Endodermal cell (in vitro differentiated cells): ENCODE data around the gene PHLDB2. TPM values are rescaled to one million over a fixed set of nuclear protein-coding genes. Genes with fewer than 3 reads are reported as not detected.
A peak's percentile ranks its signal among the peaks of the same experiment; 100 is the strongest.

Source experiments
- DNase-seq: peaks from one replicate; pipeline ENCODE4 v3.0.0-alpha.2; 2017
- H3K27ac ChIP-seq: 2 replicates; pipeline ENCODE4 v1.5.1; 2013; ENCODE audit warnings: mild to moderate bottlenecking, low read depth, low read length, moderate library complexity
- H3K27me3 ChIP-seq: 2 replicates; pipeline ENCODE4 v1.6.1; 2013; ENCODE audit warnings: mild to moderate bottlenecking, low read length, moderate library complexity; ENCODE audit not compliant: insufficient read depth, control insufficient read depth, poor library complexity, severe bottlenecking
- H3K36me3 ChIP-seq: 2 replicates; pipeline ENCODE4 v1.7.0; 2013; ENCODE audit warnings: mild to moderate bottlenecking, low read length, moderate library complexity; ENCODE audit not compliant: control insufficient read depth, insufficient read depth
- H3K4me1 ChIP-seq: one replicate; pipeline ENCODE4 v1.7.0; 2013; ENCODE audit warnings: low read length; ENCODE audit not compliant: control insufficient read depth, insufficient read depth
- H3K4me3 ChIP-seq: 2 replicates; pipeline ENCODE4 v1.5.1; 2013; ENCODE audit warnings: mild to moderate bottlenecking, low read length, moderate library complexity
- H3K9ac ChIP-seq: 2 replicates; pipeline ENCODE4 v1.6.1; 2013; ENCODE audit warnings: mild to moderate bottlenecking, low read length, moderate library complexity; ENCODE audit not compliant: poor library complexity, severe bottlenecking; ENCODE audit errors: extremely low read depth
- H3K9me3 ChIP-seq: 2 replicates; pipeline ENCODE4 v1.6.1; 2013; ENCODE audit warnings: mild to moderate bottlenecking, low read length, moderate library complexity; ENCODE audit not compliant: control insufficient read depth
- H3K27ac Mint-ChIP-seq: 2 replicates; pipeline ENCODE4 v1.8.0; 2020; ENCODE audit warnings: mixed read lengths
- H3K27me3 Mint-ChIP-seq: 2 replicates; pipeline ENCODE4 v1.8.0; 2021; ENCODE audit warnings: mild to moderate bottlenecking, mixed read lengths; ENCODE audit not compliant: insufficient read depth
- H3K36me3 Mint-ChIP-seq: 2 replicates; pipeline ENCODE4 v1.8.0; 2020; ENCODE audit warnings: low read depth, mixed read lengths
- H3K4me1 Mint-ChIP-seq: 2 replicates; pipeline ENCODE4 v1.8.0; 2020; ENCODE audit warnings: mixed read lengths
- H3K4me3 Mint-ChIP-seq: 2 replicates; pipeline ENCODE4 v1.8.0; 2020; ENCODE audit warnings: mild to moderate bottlenecking, moderate library complexity, mixed read lengths
- H3K9me3 Mint-ChIP-seq: 2 replicates; pipeline ENCODE4 v1.8.0; 2020; ENCODE audit warnings: mild to moderate bottlenecking, mixed read lengths
- CTCF ChIP-seq: fragments of 200-600 bp; sonication (generic); conservative IDR thresholded peaks from 2 replicates; pipeline ENCODE4 v1.5.0; 2021; ENCODE audit warnings: antibody characterized with exemption, mild to moderate bottlenecking
- WGBS, 2 experiments: methylation state at CpG; one replicate each; pipeline versions ENCODE4 v1.1.5 to v1.1.7; 2013; ENCODE audit warnings: missing lambda C conversion rate in 2 of 2, mixed read lengths in 1 of 2; ENCODE audit not compliant: insufficient coverage in 1 of 2, insufficient read length in 1 of 2; 5-methylcytosine and 5-hydroxymethylcytosine counted together
- long read RNA-seq, 4 experiments: library from polyadenylated mRNA in 2 of 4; library from RNA in 1 of 4; library from capped mRNA in 1 of 4; stranded (forward) in 3 of 4; unstranded in 1 of 4; transcript quantifications; one replicate each; pipeline ENCODE4 v2.0.0, GENCODE V29; 2020 to 2021; ENCODE audit warnings: inconsistent platforms in 1 of 4
- polyA plus RNA-seq, 2 experiments: library from polyadenylated mRNA; stranded (reverse); fragments of 50-300 nt; gene quantifications; one replicate each; pipeline ENCODE4 v1.2.3, GENCODE V29; 2013
- total RNA-seq, 2 donors: library from RNA; stranded (reverse); fragmentation: NEBNext Ultra II Directional in 1 of 2; extraction: Animal tissue kit (Norgen Biotek cat#: 25700) in 1 of 2; gene quantifications; 2 replicates in 1 of 2; 3 replicates in 1 of 2; pipeline ENCODE4 v1.2.1, GENCODE V29; 2021

The PHLDB2 gene
- 10 to 100 TPM; 59.5 to 67.4 TPM for total RNA-seq
- polyA plus RNA-seq (2013, experiment 1 of 2) = 41.6 TPM
- polyA plus RNA-seq (2013, experiment 2 of 2) = 44.9 TPM
- long read RNA-seq, experiment 1, full-length matches to known transcripts = 1 of 24 reads
- long read RNA-seq, experiment 1, partial matches to known transcripts = 19 of 24 reads
- long read RNA-seq, experiment 1, other reads (novel, unspliced or antisense) = 4 of 24 reads
- long read RNA-seq, experiment 2, full-length matches to known transcripts = 46 of 118 reads
- long read RNA-seq, experiment 2, partial matches to known transcripts = 17 of 118 reads
- long read RNA-seq, experiment 2, other reads (novel, unspliced or antisense) = 55 of 118 reads
- long read RNA-seq, experiment 3, full-length matches to known transcripts = 24 of 246 reads
- long read RNA-seq, experiment 3, partial matches to known transcripts = 167 of 246 reads
- long read RNA-seq, experiment 3, other reads (novel, unspliced or antisense) = 55 of 246 reads
- long read RNA-seq, experiment 4, partial matches to known transcripts = 5 of 5 reads
- long read RNA-seq, experiment 4, other reads (novel, unspliced or antisense) = 0 of 5 reads

- Mint-ChIP-seq H3K27ac (peak within 1 kb of the TSS; percentile 95), H3K27me3 (peaks cover 4% of the 10 kb centered on the region), H3K4me1 (peaks cover 67% of the 10 kb centered on the region), H3K9me3 (no peaks in the 10 kb centered on the region), H3K4me3 (peak within 1 kb of the TSS; percentile 95), H3K36me3 (no peaks in the 10 kb centered on the region)
- Histone ChIP-seq H3K4me3 (peak within 1 kb of the TSS; percentile 92), H3K9ac (peak within 1 kb of the TSS; percentile 88), H3K27me3 (no peaks in the 10 kb centered on the region), H3K9me3 (no peaks in the 10 kb centered on the region), H3K36me3 (no peaks in the 10 kb centered on the region), H3K27ac (peak within 1 kb of the TSS; percentile 95), H3K4me1 (peaks cover 18% of the 10 kb centered on the region)
- peak; percentile 96 for DNase-seq
- TF ChIP-seq CTCF = peak; percentile 43
- 0 to 1% methylated on average over 24 to 78 of the region's 78 CpGs for WGBS, 2 experiments
Measured at GRCh38 chr3:111859061-111859973, at the start of gene PHLDB2. Gene PHLDB2 (plus strand): TSS chr3:111859265. CDS start chr3:111884078, 24,813 bp downstream.

- no peak overlapping the region for H3K4me3 Mint-ChIP-seq
- no peak overlapping the region for H3K27ac Mint-ChIP-seq
- TF ChIP-seq CTCF = no peak
- H3K9ac ChIP-seq = no peak overlapping the region
- H3K9me3 Mint-ChIP-seq = peaks cover 11% of the 10 kb centered on the region
- no peaks in the 10 kb centered on the region for H3K36me3 ChIP-seq
- no peaks in the 10 kb centered on the region for H3K27me3 ChIP-seq
- H3K27me3 Mint-ChIP-seq = no peaks in the 10 kb centered on the region
- no peaks in the 10 kb centered on the region for H3K4me1 ChIP-seq
- peaks cover 17% of the 10 kb centered on the region for H3K36me3 Mint-ChIP-seq
- H3K4me1 Mint-ChIP-seq = peaks cover 2% of the 10 kb centered on the region
- no peak overlapping the region for H3K4me3 ChIP-seq
- DNase-seq = no peak
- H3K9me3 ChIP-seq = peaks cover 9% of the 10 kb centered on the region
- no peak overlapping the region for H3K27ac ChIP-seq
Measured at GRCh38 chr3:111810909-111811308, 48.2 kb upstream of the PHLDB2 start.

GRCh38 chr3:111811811-111812210 is 47.3 kb upstream of the PHLDB2 start:
- H3K9ac ChIP-seq = no peak overlapping the region
- WGBS, 2 experiments = 89% methylated on average over 1 of the region's 1 CpG; no CpG with 5 or more reads in 1 of the 2 experiments
- H3K27ac Mint-ChIP-seq = no peak overlapping the region
- H3K27me3 Mint-ChIP-seq = no peaks in the 10 kb centered on the region
- H3K27ac ChIP-seq = no peak overlapping the region
- no peaks in the 10 kb centered on the region for H3K4me1 ChIP-seq
- H3K9me3 Mint-ChIP-seq = peaks cover 20% of the 10 kb centered on the region
- peaks cover 14% of the 10 kb centered on the region for H3K9me3 ChIP-seq
- no peak for DNase-seq
- no peak overlapping the region for H3K4me3 Mint-ChIP-seq
- no peaks in the 10 kb centered on the region for H3K36me3 ChIP-seq
- TF ChIP-seq CTCF = no peak
- peaks cover 2% of the 10 kb centered on the region for H3K4me1 Mint-ChIP-seq
- no peaks in the 10 kb centered on the region for H3K27me3 ChIP-seq
- H3K36me3 Mint-ChIP-seq = peaks cover 24% of the 10 kb centered on the region
- no peak overlapping the region for H3K4me3 ChIP-seq
